Lung (tissue), 12 donors: ENCODE measurements around the gene STK24. TPM values are rescaled to one million over a fixed set of nuclear protein-coding genes. Genes with fewer than 3 reads are reported as not detected.

Experiments used
- ATAC-seq: fragments of 200-7000 bp; cut with Tn5 transposase; one replicate; pipeline ENCODE4 v1.9.1; 2020; ENCODE audit warnings: moderate number of reproducible peaks; ENCODE audit not compliant: insufficient read depth, low FRiP score
- DNase-seq, 3 donors: peaks; one replicate each; pipeline ENCODE4 v3.0.0-alpha.2; 2013 to 2017
- H3K27ac ChIP-seq, 2 donors: one replicate each; pipeline ENCODE4 v1.5.1; 2013; ENCODE audit warnings: mild to moderate bottlenecking in 2 of 2, moderate library complexity in 2 of 2, control low read depth in 1 of 2, inconsistent platforms in 1 of 2, low read depth in 1 of 2, low read length in 1 of 2
- H3K27me3 ChIP-seq, 3 donors: one replicate each; pipeline ENCODE4 v1.5.1; 2013; ENCODE audit warnings: low read length in 2 of 3; ENCODE audit not compliant: control insufficient read depth in 3 of 3, insufficient read depth in 3 of 3
- H3K36me3 ChIP-seq, 4 donors: one replicate each; pipeline ENCODE4 v1.5.1; 2013; ENCODE audit warnings: low read length in 4 of 4, mild to moderate bottlenecking in 1 of 4, moderate library complexity in 1 of 4; ENCODE audit not compliant: control insufficient read depth in 4 of 4, insufficient read depth in 4 of 4
- H3K4me1 ChIP-seq, 5 donors: one replicate each; pipeline ENCODE4 v1.5.1; 2013; ENCODE audit warnings: low read length in 5 of 5, mild to moderate bottlenecking in 2 of 5, moderate library complexity in 1 of 5; ENCODE audit not compliant: control insufficient read depth in 5 of 5, insufficient read depth in 5 of 5
- H3K4me3 ChIP-seq: one replicate; pipeline ENCODE4 v1.5.1; 2013; ENCODE audit warnings: mild to moderate bottlenecking, control low read depth, moderate library complexity
- H3K9ac ChIP-seq, 2 donors: one replicate each; pipeline ENCODE4 v1.5.1; 2013; ENCODE audit warnings: low read length in 2 of 2, control low read depth in 1 of 2; ENCODE audit not compliant: insufficient read depth in 1 of 2
- H3K9me3 ChIP-seq, 4 donors: one replicate each; pipeline ENCODE4 v1.5.1; 2013; ENCODE audit warnings: low read length in 3 of 4, mild to moderate bottlenecking in 1 of 4, moderate library complexity in 1 of 4; ENCODE audit not compliant: control insufficient read depth in 4 of 4, insufficient read depth in 3 of 4
- WGBS, 2 donors: extraction: QIAGEN DNeasy Blood & Tissue Kit; methylation state at CpG; one replicate each; pipeline ENCODE4 v1.1.7; 2013; 5-methylcytosine and 5-hydroxymethylcytosine counted together
- polyA plus RNA-seq, 2 donors: library from polyadenylated mRNA; stranded (reverse); fragments of 200-250 nt; gene quantifications; one replicate each; pipeline ENCODE4 v1.2.1, GENCODE V29; 2013
- total RNA-seq, 2 donors: library from RNA; depleted of rRNA in 1 of 2; stranded (reverse); fragments of >200 nt in 1 of 2; gene quantifications; one replicate each; pipeline ENCODE4 v1.2.1, GENCODE V29; 2014 to 2021
- TF ChIP-seq, protein P1 (sequence below): IDR thresholded peaks from 2 replicates; pipeline ENCODE4 v1.5.1; 2012; ENCODE audit warnings: mild to moderate bottlenecking; ENCODE audit errors: control extremely low read depth, extremely low read depth
- donor health status: control.
- donor health status: control.
- donor health status: Bipolar disorder and iron deficiency.
- donor health status: healthy.
- donor health status: DM: yes; HTN: yes; CAD: no.

The STK24 gene
- total and polyA plus RNA-seq, 4 donors, result 38.0 to 102 (median 64.5) TPM

GRCh38 chr13:98459721-98460370, 117.1 kb downstream of the STK24 start:
- WGBS, 2 donors, result 93 to 97% methylated on average over 13 of the region's 13 CpGs
- DNase-seq (no peak), ATAC-seq (no peak)
- no peaks in the 10 kb centered on the region for H3K9me3 ChIP-seq
- H3K9ac ChIP-seq, result no peak overlapping the region
- peaks cover 0 to 57% (median 26%) of the 10 kb centered on the region in 4 donors for H3K36me3 ChIP-seq
- H3K27me3 ChIP-seq, result no peaks in the 10 kb centered on the region
- no peak overlapping the region for H3K27ac ChIP-seq
- TF ChIP-seq, protein P1, sequence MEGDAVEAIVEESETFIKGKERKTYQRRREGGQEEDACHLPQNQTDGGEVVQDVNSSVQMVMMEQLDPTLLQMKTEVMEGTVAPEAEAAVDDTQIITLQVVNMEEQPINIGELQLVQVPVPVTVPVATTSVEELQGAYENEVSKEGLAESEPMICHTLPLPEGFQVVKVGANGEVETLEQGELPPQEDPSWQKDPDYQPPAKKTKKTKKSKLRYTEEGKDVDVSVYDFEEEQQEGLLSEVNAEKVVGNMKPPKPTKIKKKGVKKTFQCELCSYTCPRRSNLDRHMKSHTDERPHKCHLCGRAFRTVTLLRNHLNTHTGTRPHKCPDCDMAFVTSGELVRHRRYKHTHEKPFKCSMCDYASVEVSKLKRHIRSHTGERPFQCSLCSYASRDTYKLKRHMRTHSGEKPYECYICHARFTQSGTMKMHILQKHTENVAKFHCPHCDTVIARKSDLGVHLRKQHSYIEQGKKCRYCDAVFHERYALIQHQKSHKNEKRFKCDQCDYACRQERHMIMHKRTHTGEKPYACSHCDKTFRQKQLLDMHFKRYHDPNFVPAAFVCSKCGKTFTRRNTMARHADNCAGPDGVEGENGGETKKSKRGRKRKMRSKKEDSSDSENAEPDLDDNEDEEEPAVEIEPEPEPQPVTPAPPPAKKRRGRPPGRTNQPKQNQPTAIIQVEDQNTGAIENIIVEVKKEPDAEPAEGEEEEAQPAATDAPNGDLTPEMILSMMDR, result no peak
- peaks cover 0 to 4% (median 1%) of the 10 kb centered on the region in 5 donors for H3K4me1 ChIP-seq
- H3K4me3 ChIP-seq, result no peak overlapping the region

- peaks cover 0 to 7% (median 7%) of the 10 kb centered on the region in 5 donors for H3K4me1 ChIP-seq
- TF ChIP-seq, protein P1, result no peak
- H3K9me3 ChIP-seq, result no peaks in the 10 kb centered on the region
- ATAC-seq (no peak), DNase-seq (no peak)
- no peaks in the 10 kb centered on the region for H3K27me3 ChIP-seq
- H3K9ac ChIP-seq, result no peak overlapping the region
- H3K27ac ChIP-seq, result no peak overlapping the region
- H3K4me3 ChIP-seq, result no peak overlapping the region
- WGBS, 2 donors, result 95 to 97% methylated on average over 18 of the region's 18 CpGs
- H3K36me3 ChIP-seq, result peaks cover 0 to 56% (median 25%) of the 10 kb centered on the region in 4 donors
Measured at GRCh38 chr13:98459171-98459681, 117.7 kb downstream of the STK24 start.

DNA sequence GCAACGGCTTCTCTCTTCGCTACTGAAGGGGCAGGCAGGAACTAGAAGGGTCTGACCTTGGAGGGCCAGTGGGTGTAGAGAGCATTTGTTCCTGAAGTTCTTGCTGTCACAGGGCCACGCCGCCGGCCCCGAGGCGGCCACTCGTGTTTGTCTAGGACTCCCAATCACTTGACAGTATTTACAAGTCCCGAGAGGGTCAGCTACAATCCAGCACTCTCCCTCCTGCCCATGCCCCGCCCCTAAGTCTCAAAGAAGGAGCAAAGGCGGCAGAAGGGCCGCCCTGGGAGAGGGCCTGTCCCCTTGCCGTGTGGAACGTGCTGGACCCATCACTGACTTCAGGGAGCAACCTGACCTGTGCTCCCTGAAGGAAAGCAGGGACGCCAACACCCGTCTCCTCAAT, 118.5 kb downstream of the STK24 start:
- no peak for ATAC-seq
- Histone ChIP-seq H3K9me3 (no peaks in the 10 kb centered on the region), H3K9ac (no peak overlapping the region), H3K36me3 (peaks cover 0 to 53% (median 25%) of the 10 kb centered on the region in 4 donors), H3K27me3 (no peaks in the 10 kb centered on the region), H3K27ac (peak overlapping the region in 1 of 2 donors; percentile 32), H3K4me1 (peaks cover under 1 to 10% (median 7%) of the 10 kb centered on the region in 5 donors), H3K4me3 (no peak overlapping the region)
- TF ChIP-seq, protein P1, result no peak
- DNase-seq, result no peak
- WGBS, 2 donors, result 67 to 82% methylated on average over 16 of the region's 16 CpGs
